Hematopoietic multipotent progenitor cell (in vitro differentiated cells): ENCODE data around the gene DUSP8. TPM values are rescaled to one million over a fixed set of nuclear protein-coding genes. Genes with fewer than 3 reads are reported as not detected.

ENCODE experiments used
- DNase-seq, 3 donors: peaks; one replicate each; pipeline ENCODE4 v3.0.0-alpha.2; 2011 to 2015; ENCODE audit warnings: low read depth in 2 of 3, low spot score in 2 of 3
- total RNA-seq: library from RNA; depleted of rRNA; stranded (reverse); fragments of >200 nt; gene quantifications from one replicate; pipeline ENCODE4 v1.2.3, GENCODE V29; 2012

The DUSP8 gene
- total RNA-seq, 1 donor, result 1.1 TPM

DNA sequence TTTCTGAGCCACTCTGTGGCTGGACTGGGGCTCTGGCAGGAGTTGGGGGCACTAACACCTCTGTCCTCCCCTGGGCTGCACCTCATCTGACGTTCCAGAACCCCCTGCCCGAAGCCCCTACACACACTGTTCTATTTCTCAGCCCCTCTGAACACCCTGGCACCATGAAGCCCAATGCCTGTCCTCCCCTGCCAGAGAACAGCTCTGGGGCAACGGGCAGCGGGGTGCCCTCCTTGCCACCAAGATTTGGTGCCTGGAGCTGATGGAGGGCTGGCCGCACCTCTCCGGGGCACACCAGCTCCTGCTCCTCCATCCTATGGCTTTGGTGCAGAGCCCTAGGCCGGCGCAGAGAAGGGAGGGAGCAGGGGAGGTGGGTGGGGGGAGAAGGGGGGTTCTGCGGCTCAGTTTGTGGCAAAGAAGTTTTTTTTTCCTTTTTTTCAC is 16.3 kb downstream of the DUSP8 start:
- DNase-seq, result no peak

DNA sequence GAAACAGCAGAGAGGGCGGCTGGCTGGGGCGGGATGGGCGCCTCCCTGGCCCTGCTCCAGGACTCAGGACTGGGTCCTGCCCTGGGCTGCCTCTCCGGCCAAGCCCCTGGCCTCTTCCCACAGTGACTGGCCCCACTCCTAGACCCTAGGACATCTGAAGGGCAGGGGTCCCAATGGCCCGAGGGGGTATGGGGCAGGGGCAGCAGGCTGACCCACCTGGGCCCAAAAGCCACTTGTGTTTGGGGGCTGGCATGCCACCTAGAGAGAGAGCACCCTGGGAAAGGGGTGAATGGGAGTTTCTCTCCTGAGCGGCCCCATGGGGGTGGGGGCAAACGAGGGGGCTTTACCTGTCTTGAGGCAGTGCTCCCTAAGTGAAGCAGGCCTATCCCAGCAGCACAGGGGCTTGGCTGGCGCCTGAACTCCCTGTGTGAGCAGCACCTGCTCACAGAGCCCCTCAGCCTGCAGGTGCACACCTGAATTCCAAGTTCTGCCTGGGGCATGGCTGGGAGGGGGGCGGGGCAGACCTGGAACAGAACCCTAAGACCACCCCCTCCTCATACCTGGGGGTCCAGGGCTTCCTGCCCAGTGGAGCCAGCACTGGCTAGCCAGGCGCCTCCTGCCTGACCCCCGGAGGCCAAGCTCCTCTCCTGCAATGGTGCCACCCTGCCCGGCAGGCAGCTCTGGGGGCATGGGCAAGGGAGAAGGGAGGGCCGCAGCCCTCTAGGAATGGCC is 16.9 kb downstream of the DUSP8 start:
- DNase-seq, result no peak

DNA sequence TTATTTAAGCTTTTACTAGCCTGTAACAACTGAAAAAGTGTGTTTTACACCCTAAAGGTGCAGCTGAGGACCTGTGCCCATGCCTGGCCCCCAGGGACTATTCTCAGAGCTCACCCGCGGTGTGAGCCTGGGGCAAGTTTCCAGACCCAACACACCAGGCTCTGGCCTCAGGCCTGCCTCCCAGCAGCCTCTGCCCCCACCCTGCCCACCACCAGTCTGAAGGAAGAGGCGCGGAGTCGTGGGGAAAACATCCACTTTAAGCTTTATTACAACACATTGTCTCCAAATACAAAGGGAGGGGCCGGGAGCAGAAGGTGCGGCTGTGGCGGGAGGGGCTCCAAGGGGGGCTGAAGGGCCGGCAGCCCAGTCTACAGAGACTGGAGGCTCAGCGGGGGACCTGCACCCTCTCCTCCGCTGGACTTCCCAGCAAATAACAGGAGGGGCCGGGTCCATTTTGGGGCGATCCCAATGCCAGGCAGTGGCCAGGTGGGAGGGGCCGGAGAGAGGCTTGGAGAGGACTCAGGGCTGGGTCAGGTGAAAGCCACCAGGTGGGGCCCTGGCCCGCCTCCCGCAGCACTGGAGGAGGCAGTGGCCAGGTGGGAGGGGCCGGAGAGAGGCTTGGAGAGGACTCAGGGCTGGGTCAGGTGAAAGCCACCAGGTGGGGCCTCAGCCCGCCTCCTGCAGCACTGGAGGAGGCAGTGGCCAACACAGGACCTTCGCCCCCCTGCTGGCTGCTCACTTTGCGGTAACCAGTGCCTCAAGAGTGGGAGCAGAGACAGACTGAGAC is 18.1 kb downstream of the DUSP8 start:
- DNase-seq, result no peak

DNA sequence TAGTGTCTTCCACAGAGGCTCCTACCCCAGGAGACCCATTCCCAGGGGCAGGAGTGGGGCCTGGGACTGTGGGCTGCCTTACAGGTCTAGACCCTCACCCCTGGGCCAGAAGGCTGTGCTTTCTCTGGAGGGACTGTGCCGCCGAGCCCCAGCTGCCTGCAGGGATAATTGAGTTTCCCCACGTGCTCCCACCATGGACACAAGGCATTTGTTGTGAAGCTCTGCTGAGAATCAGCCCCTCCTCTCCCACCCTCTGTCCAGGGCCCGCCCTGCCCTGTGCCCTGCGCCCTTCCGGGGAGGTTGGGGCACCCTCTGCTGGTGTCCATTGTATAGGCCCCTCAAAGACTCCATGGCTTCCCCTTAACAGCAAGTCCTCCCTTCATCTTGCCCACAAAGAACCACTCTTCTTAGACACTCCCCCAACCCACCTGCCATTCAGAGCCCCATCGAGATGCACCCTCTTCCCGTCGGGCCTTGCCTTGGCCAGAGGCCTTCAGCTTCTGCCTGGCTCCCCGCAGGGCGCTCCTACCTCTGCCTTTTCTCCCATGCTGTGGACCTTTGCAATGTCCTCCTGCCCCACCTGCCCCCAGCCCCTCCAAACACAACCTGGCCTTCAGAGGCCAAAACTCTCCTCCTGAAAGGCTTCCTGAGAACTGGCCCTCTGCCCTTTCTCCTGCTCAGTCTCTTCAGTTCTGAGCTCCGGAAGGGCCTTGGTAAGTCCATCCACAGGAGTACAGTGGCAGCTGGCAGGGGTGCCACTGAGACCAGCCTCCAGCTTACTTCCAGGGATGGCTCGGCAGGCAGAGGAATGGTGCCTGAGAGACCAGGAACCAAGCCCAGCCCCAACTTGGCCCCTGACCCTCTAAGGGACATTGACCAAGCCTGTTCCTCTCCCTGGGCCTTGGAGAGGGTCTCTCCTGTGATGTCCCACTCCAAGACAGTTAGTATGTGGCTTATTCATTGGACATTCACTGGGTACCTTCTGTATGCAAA is 22.4 kb downstream of the DUSP8 start:
- DNase-seq, result no peak

DNA sequence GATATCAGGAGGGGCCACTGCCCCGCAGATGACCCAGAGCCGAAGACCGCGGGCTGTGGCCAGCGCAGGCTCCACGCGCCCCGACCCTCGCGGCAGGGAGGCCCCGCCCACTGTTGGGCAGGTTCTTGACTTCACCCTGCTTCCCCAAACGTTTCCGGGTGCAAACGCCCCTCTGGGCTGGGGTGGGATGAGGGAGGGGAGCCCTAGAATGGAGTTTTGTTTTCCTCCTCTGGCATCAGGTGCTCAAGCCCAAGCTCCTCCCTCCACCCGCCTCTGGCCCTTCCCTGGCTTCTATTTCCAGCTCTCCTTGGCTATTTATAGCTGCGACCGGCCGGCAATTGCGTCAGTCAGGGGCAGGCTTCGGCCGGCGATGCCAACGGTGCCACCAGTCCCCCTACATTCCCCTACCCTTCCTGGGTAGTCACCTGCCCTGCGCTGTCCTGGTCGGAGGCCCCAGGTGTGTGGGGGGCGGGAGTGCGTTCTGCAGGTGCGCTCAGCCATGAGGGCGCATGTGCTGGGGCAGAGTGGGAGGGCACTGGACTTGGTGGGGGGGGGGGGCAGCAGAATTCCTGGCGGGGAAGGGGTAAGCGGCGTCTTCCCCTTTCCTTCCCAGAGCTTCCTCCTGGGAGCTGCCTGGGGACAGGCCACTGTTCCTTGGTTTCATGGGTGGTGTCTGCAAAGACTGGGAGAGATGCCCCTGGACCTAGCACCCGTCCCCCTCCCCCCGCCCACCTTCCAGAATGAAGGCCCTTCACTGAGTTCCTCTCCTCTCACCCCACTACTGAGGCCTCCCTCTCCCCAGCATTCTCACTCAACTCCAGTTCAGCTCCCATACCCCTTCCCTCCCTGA is 23.6 kb downstream of the DUSP8 start:
- peak in 1 of 3 donors; percentile 37 for DNase-seq

DNA sequence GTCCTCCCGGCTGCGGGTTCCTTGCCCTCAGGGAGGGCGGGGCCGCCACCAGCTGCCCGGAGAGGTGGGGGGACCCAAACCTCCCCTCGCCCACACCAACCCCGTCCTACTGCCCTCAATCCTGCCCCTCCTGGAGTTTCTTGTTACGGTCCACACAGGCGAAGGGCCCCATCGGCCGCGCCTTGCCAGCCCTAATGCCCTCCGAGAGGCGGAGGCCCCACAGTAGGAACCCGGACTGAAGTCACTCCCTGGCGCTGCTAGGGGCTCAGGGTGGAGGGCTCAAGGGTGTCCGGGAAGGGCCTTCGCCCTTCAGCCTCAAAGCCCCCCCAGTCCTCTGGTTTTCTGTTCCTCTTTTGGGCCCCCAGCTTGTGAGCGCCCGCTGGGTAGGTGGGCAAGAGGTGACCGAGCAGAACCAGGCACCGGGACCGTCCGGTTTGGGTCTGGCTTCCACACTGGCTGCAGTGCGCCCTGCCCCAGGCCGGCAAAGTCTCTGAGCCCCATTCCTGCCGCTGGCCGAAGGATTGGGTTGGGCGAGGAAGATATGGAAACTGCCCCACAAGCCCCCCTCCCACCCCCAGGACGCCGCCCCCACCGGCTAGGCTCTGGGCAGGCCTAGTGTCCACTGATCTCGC is 24.5 kb downstream of the DUSP8 start:
- DNase-seq, result no peak

DNA sequence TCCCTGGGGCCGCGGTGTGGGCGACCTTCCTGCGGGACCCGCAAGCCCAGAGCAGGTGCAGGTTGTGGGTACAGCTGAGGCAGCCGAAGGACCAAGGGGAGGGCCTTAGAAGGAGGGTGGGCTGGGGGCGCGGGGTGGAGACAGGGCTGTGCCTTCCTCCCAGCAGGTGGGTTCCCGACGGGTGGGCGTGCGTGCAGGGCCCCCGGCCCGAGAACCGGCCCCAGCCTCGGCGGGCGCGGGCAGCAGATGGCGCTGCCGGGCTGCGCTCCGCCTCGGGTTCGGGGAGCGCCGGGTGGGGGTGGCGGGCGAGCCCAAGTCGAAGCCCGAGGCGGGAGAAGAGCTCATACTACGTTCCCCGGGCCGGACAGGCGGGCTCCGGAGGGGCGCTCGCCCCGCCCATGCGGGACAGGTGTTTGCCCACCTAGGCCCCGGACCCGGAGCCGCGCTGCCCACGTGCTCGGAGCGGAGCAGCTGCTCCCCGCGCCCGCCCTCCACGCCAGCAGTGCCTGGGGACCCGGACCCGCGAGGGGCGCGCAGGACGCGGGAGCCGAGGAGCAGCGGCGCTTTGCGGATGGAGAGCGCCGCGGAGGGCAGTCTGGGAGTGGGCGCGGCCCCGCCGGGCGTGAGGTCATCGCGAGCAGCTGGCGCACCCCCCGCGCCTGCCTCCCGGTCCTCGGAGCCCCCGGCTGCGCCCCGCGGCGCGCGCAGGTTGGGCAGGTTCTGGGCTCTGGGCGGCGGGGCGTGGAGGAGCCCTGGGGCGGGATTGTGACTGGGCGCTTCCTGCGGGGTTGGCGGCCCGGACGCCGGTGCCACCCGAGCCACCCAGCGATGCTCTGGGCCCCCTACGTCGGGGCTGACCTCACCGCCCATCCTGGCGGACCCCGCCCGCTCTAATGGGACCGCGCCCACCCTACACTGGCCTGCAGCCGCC is 25.3 kb downstream of the DUSP8 start:
- peak in 2 of 3 donors; percentile 41 to 54 for DNase-seq

DNA sequence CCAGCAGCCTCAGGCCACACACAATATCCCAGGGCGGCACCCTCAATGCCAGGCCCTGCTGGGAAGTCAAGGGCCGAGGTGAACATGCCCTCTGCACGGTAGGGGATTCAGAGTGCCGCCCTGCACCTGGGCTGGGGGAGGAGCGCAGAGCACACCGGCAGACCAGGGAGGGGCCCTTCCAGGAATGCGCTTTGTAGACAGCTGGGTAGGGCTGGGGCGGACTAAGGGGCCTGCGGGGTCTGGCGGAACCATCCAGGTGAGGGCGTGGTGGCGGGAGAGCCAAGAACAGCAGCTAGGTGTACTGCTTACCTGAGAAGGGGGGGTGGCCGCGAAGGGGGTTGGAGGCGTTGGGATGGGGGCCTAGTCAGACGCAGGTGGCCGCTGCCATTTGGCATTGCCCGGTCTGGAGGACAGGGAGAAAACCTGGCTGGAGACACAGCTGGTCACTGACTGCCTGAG is 26.0 kb downstream of the DUSP8 start:
- DNase-seq, result no peak

DNA sequence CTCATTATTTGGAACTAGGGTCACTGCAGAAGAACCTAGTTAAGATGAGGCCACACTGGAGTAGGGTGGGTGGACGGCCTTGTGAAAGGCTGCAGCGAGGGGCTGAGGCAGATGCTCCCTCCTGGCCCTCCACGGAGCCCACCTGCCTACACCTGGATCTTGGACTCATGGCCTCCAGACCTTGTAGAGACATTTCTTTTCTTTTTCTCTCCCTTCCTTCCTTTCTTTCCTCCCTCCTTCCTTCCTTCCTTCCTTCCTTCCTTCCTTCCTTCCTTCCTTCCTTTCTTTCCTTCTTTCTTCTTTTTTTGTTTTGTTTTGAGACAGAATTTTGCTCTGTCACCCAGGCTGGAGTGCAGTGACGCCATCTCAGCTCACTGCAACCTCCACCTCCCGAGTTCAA is 26.6 kb downstream of the DUSP8 start:
- DNase-seq, result no peak

DNA sequence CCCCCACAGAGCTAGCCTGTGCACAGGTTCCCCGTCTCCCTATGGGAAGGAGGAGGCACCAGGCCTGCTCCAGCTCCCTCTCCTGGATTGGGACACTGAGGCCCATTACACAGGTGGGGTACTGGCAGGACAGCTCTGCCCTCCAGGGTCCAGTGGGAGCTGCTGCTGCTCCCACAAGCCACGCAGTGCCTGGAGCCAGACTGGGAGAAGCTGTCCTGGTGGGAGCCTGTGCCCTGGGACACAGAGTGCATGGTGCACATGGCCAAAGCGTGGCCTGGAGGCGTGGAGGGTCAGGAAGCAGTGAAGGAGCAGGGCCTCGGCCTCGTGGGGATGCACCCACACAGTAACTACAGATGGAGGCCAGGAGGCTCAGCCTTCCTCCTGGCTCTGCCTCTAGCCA is 27.5 kb downstream of the DUSP8 start:
- DNase-seq, result no peak

DNA sequence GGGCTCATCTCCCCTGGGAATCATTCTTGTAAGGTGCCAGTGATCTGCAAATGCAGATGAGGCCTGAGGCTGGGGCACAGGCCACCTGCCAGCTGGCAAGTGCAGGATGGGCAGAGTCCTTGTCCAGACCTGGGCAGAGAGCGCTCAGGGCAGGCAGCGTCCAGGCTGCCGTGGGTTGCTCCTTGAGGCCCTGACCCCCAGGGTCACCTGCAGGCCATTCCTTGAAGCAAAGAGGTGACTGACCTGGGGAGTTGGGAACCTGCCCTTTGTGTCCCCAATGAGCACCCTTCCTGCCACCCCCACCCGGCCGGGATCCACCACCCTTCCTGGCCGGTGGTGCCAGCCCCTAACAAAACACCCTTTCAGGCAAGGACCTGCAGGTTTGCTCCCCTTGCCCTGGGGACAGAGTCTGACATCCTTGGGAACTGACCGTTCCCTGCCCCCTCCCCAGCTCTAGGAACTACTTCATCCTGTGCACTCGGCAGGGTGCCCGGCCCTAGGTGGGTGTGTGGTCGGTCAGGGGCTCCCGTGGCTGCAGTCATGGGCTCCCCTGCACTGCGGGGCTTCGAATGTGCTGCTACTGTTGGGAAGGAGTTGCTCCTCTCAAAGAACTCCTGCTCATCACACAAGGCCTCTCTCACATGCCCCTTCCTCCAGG is 28.3 kb downstream of the DUSP8 start:
- DNase-seq, result no peak

DNA sequence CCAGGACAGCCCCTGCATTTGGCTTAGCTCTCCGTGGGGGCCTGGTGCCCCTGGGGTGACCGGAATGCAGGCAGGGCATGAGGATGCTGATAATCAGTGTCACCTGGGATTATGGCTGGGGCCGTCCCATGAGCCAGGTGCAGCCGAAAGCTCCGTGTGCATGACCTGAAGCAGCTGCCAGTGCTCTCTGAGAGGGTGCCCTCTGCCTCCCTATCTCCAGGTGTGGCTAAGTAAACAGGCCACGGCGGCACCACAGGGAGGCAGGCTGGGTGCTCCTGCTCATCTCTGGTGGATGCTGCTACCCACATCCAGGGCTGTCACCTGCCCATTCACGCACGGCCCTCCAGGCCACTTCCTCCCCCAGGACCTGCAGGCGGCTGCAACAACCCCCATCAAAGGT is 29.8 kb downstream of the DUSP8 start:
- DNase-seq, result no peak

DNA sequence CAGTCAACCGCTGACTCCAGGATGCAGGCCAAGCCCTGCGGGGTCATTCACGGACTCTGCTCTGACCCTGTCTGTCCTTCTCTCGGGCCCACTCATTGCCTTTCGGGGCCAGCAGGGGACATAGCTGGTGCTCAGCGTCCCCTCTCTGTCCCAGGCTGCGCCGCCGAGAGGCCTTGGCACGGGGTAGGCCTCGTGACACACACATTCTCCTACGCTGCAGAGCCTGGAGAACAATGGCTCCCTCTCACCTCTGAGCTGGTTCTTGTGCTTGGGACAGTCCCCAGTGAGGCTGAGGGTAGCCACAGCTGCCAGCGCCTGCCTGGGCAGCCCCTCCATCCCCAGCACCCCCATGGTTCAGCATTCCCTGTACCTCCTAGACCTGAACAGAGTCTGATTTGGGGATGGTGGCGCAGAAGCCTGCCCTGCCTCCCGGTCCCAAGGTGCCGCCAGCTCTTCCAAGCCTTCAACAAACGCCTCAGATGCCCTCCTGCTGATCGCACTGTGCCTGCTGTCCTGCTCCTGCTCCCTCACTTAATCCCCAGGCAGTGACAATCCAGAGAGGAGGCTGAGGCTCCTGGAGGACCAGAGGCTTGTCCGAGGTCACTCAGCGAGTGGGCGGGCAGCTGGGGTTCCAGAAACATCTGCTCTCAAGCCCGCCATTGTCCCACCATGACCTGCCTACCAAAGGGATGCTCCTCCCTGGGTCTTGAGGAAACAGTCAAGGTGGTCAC is 30.4 kb downstream of the DUSP8 start:
- no peak for DNase-seq

DNA sequence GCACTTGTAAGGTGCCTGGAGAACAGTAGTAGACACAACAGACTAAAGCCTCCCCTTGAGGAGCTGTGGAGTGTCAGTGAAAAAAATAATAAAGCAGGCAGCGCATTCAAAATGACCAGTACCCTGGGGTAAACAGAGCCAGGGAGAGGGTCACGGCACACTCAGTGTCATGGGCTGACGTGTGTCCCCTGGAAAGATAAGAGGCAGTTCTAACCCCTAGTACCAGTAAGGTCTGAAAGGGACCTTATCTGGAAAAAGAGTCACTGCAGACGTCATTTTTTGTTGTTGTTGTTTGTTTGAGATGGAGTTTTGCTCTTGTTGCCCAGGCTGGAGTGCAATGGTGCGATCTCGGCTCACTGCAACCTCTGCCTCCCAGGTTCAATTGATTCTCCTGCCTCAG is 32.0 kb downstream of the DUSP8 start:
- no peak for DNase-seq

DNA sequence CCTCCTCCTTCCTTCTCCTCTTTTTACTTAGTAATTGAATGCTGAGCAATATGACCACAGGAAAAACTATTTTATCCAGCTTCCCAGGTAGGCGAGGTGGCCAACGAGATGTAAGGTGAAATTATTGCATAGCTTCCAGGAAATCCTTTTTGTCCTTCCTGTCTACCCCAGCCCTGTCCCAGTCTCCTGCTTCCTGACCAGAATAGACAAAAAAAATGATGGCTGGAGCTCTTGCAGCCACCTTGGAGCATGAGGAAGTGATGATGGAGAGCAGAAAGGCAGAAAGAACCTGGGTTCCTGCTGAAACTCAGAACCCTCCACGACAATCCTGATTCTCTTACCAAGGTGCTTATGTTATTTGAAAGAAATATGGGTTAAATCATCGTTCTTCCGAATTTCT is 33.9 kb downstream of the DUSP8 start:
- DNase-seq, result no peak

DNA sequence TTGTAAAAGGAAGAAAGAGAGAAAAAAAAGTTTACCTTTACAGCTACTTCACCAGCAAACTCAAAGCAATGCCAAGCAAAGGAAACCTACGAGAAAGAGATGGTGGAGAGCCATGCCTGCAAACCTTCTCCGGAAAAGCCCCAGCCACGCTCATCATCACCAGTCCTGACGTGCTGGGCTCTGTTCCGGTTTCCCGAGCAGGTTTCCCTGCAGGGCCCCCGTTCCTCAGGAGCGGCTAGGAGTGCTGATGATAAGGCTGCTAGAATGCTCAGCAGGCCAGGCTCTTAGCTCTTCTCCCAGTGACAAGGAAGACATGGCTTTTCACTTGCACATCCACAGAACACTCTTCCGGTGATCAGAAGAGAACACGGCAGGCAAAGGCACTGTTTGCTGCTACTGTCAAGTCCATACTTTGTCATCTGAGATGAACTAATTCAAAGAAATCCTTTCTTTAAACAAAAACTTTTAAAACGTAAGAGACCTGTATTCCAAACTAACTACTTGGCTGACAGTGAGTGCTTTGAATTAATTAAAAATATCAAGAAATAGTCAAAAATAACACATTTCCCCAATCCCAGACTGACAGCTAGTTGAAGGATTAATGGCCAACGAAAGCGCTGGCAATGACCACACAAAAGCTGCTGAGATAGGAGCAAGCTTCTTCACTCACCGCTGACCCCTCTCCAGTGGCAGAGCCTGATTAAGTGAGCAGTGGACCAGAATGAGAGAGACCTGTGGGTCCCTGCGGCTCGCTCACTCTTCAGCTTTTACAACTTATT is 35.8 kb downstream of the DUSP8 start:
- DNase-seq, result no peak
